HG03354 (cell line): Measurements from ENCODE around the gene RALGPS2.
"Not testable (repeated sequence)": the region's sequence is repeated elsewhere in the genome, so short reads cannot be mapped to it uniquely, and the experiment has no call there.

Source experiments
- ATAC-seq: cut with Tn5 transposase; IDR thresholded peaks from one replicate; pipeline ENCODE4 v1.9.1; 2021; ENCODE audit warnings: mild to moderate bottlenecking; ENCODE audit not compliant: unreplicated experiment, poor library complexity, severe bottlenecking

RALGPS2 gene

GRCh38 chr1:178935610-178936009 lies 210.6 kb downstream of the RALGPS2 start:
- ATAC-seq: no peak

DNA sequence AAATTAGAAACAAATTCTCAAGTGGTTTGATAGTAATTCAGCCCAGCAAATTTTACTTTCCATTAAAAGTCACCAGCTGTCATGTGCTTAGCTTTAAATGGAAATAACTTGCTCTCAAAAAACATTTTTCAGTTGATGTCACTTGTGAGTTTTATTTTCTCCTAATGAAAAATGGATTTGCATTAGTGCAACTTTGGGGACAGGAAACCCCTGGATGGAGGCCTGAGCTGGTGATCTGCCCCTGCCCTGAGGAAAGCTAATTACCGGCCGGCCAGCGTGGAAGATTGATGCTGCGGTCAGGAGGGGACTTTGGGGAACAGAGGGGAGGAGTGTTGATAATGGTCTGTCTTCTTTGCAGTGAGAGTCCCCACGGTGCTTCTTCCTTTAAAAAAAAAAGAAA lies 212.7 kb downstream of the RALGPS2 start:
- ATAC-seq: no peak

GRCh38 chr1:178938101-178938958 lies 213.3 kb downstream of the RALGPS2 start:
- no peak for ATAC-seq

GRCh38 chr1:178938959-178939317 lies 213.9 kb downstream of the RALGPS2 start:
- no peak for ATAC-seq

GRCh38 chr1:178939338-178940067 lies 214.5 kb downstream of the RALGPS2 start:
- ATAC-seq: no peak

- no peak for ATAC-seq
Observed at GRCh38 chr1:178940068-178940765, 215.2 kb downstream of the RALGPS2 start.

DNA sequence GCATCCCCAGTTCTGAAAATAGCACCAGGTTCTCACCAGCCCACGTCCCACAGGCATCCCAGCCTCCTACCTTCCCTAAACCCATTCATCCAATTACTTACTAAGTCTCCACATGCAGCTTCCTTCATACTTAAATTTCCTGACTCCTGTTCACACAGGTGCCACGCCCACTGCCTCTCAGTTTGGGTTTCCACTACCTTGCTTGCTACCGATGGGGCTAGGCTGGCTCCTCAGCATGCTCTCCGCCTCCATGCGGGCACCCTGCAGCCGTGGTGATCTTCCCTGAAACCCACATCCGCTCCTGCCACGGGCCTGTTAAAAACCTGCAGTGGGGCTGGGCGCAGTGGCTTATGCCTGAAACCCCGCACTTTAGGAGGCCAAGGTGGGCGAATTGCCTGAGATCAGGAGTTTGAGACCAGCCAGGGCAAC lies 216.2 kb downstream of the RALGPS2 start:
- ATAC-seq: no peak

- ATAC-seq: no peak
Observed at GRCh38 chr1:178941849-178942248, 216.8 kb downstream of the RALGPS2 start.

DNA sequence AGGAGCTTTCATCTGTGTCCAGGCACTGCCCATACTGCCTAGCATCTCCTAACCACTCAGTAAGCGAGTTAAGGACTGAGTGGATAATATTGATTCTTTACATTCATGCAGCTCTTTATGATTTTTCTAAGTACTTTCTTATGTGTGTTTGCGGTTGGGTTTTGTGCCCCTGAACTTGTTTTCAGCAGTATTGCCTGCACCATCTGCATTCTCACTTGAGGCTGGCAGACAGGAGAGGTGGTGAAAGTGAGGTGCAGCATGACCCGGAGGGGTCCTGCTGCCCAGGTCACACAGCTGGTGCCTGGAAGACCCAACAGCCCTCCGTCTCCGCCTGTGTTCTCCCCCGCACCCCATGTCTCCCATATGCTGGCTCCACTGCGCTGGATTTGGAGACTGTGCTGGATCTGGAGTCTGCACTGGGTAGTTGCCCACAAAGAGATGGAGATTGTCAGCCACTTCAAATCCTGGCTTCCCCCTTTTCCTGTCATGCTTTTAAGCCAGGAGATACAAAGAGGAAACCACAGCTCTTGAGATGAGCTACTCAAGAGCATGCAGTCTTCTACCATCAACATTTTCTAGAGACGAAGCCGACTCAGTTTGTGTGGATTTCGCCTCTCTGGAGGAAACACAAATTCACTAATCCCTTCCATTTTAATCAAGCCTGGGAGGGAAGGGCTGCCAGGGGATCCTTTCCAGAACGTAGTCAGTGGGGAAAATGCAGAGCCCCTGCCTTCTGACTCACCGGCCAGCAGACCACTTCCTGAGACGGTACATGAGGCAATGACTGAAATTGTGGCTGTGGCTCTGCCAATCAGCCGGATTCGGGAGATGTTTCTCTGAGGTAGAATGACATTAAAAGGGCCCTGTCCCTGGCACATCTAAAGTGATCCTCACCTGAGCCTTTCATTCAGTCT lies 217.5 kb downstream of the RALGPS2 start:
- no peak for ATAC-seq

DNA sequence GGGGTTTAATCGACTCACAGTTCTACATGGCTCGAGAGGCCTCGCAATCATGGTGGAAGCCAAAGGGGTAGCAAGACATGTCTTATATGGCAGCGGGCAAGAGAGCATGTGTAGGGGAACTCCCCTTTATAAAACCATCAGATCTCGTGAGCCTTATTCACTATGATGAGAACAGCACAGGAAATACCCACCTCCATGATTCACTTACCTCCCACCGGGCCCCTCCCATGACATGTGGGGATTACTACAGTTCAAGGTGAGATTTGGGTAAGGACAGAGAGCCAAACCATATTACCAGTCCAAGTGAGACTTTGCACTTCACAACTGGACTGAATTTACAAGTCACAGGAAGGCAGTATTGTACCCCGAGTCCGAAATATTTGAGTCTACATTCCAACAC lies 219.7 kb downstream of the RALGPS2 start:
- ATAC-seq: no peak

- no peak for ATAC-seq
Observed at GRCh38 chr1:178945763-178946266, 220.8 kb downstream of the RALGPS2 start.

- no peak for ATAC-seq
Observed at GRCh38 chr1:178946416-178946815, 221.4 kb downstream of the RALGPS2 start.

- no peak for ATAC-seq
Observed at GRCh38 chr1:178946855-178947676, 222.0 kb downstream of the RALGPS2 start.

DNA sequence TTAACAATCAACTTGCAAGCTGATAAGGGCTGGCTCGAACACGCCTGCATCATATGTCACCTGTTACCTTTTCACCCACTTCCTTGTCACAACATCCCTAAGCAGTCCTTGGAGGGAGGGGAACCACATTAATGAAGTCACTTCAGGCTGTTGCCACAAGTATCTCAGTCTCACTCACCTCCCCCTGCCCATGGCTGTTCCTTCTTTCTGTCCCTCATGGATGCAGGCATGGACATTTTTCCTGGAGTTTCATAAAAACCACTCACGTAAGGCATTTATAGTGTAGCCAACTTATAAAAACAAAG lies 222.6 kb downstream of the RALGPS2 start:
- no peak for ATAC-seq

GRCh38 chr1:178948676-178949075 lies 223.6 kb downstream of the RALGPS2 start:
- no peak for ATAC-seq

GRCh38 chr1:178949866-178950265 lies 224.8 kb downstream of the RALGPS2 start:
- not testable (repeated sequence) for ATAC-seq

DNA sequence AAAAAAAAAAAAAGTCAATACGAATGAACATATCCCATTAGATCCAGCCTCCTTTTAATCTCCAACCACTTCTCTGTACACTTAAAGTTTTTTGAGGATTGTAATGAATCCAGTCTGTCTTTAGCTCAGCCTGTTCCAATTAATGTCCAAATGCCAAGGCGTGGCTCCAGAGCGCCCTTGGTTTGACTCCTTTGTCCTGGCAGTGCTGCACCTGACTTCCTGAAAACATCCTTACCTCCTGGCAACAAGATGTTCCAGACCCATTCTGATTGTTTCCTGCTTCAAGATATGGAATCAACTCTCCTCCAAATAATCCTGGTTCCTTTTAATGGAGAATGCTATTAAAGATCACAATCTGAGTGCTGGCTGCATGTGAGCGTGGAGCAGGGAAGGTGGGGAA lies 226.6 kb downstream of the RALGPS2 start:
- ATAC-seq: no peak

GRCh38 chr1:178953034-178953433 lies 228.0 kb downstream of the RALGPS2 start:
- ATAC-seq: no peak
